Glomerular visceral epithelial cell (primary cell): Measurements from ENCODE around the gene DIRAS1.
"Not testable (repeated sequence)": the region's sequence is repeated elsewhere in the genome, so short reads cannot be mapped to it uniquely, and the experiment has no call there.

Source experiments
- DNase-seq: peaks from one replicate; pipeline ENCODE4 v3.0.0-alpha.2; 2016; ENCODE audit errors: extremely low spot score

The DIRAS1 gene

GRCh38 chr19:2676823-2677222 lies 44.3 kb downstream of the DIRAS1 start:
- no peak for DNase-seq

GRCh38 chr19:2675892-2676291 lies 45.3 kb downstream of the DIRAS1 start:
- DNase-seq, result no peak

DNA sequence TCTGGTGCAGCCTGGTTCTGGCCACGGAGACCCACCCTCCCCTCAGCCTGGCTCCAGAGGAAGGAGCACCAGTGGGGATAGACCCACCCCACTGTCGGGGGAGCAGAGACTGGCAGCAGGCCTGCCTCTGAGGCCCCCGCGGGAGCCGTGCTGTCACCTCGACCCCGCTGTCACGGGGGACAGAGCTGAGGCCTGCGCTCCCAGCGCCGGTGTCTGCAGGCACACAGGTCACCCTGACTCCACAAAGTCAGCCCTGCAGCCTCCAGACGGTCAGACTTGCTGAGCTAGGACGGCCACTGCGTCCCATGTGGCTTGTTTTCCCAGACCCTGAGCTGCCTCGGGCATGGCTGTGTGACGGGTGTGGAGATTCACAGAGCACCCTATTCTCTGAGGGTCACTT lies 51.0 kb downstream of the DIRAS1 start:
- no peak for DNase-seq

DNA sequence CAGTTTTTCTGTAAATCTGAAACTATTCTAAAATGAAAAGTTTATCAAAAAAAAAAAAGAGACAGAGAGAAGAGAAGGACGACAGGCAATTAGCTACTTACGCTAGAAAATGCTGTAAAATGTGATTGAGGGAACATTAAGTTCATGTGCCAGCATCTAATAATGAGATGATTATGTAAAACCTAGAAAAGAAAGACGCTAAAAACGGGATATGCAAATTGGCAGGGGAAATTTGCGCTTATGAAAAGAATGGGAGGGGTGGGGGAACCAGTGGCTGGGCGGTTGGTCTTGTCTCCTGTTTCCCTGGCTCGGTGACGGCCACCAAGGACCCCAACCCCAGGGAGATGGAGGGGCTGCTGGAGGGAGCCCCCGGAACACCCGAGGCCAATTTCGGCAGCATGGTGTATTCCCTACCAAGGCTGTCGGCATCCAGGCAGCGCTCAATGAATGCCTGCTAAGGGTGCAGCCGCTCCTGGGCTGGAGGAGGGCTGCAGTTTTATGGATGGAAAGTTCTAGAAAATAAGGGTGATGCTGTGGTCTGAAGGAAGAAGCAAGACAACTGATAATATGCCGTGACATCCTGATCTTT lies 52.9 kb downstream of the DIRAS1 start:
- no peak for DNase-seq

- DNase-seq, result not testable (repeated sequence)
These were observed 53.8 kb downstream of the DIRAS1 start for GRCh38 chr19:2667349-2667748.

- no peak for DNase-seq
These were observed 54.7 kb downstream of the DIRAS1 start for GRCh38 chr19:2666344-2666994.

DNA sequence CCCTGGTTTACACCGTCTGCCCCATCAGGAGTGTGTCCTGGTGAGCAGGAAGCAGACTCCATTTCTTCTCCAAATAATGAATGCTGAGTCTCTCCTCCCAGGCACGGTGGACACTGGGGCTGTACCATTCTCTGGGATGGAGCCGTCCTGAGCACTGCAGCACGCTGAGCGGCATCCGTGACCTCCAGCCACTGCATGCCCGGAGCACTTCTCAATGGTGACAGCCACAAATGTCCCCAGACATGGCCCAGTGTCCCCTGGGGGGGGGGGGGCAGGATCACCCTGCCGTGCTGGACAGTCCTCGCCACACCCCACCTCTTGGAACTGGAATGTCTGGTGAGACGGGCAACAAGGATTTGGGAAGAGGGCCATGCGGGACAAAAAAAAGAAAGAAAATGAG lies 56.1 kb downstream of the DIRAS1 start:
- no peak for DNase-seq
